ENCODE data around the gene ERBIN.
"Not testable (repeated sequence)": the region's sequence is repeated elsewhere in the genome, so short reads cannot be mapped to it uniquely, and the experiment has no call there.

Gene ERBIN

DNA sequence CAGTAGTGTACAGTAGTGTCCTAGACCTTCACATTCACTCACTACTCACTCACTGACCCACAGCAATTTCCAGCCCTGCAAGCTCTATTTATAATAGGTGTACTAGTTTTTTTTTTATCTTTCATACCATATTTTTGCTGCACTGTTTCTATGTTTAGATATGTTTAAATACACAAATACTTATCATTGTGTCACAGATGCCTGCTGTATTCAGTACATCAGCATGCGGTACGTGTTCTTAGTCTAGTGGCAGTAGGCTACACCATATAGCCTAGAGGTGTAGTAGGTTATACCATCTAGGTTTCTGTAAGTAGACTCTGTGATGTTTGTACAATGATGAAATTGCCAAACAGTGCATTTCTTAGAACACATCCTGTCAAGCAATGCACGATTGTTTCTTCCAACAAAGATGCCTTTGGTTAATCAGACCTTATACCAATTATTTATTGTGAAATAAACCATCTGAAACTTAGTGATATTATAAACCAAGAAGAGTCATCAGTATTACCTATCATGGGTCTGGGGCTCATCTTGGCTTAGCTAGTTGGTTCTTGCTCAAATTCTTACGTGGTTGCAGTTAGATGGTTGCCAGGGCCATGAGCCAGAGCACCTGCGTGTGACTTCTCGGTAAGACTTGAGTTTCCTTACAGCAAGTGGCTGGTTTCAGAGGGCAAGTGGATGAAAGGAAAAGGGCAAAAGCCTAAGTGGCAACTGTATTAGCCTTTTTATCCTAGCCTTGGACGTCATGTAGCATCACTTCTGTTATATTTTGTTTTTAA is 41.1 kb downstream of the ERBIN start:
- DNase-seq = no peak

DNA sequence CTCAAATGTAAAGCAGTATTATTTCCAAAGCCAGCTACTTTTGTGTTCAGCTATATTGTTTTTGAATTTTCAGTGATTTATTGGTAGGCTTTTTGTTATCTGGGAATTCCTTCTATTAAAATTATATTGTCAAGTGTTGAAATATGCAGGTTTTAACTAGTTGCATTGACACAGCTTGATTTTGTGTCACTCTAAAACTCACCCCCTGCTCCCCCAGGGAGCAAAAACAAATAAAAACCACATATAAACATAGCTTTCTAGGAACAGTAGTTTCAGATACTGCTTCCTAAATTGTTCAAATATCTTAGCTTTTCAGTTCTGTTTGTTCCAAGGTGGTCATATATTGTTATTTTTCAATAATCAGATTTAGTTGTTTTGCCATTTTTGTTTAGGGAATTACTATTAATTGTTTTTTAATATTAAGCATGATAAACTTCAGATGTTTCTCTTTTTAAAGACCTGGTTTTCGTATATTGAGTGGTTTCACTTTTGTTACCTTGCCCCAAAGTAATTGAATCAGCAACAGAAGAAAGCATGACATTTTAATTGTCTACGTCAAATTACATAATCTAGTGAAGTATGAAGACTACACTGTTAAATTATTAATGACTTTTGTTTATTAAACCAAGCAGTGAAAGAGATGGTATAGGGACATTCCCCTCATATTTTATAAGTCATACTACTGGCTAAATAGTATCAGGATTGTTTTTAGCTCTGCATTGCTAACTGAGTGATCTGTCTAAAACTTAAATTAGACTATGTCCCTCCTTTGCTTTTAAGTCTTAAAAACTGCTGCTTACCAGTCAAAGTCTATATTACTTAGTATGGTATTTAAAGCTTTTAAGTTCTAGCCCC is 43.4 kb downstream of the ERBIN start:
- no peak for DNase-seq

GRCh38 chr5:65970481-65971367 is 44.3 kb downstream of the ERBIN start:
- no peak for DNase-seq

DNA sequence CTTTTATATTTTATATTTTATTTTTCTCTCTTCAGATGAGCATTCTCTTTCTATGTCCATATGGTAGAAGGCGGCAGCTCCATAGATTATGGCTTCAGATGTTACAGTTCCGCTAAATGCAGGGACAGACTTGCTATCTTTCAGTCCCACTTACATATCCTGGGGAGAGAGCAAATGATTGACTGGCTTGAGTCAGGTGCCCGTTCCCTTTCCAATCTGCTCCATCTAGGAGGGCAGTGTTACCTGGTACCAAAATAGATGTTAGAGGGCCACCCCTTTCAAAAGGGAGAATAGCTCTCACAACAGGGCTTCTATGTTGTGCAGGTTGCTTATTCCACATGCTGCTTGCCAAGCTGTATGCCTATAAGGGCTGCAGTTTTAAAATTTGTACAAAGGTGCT is 45.3 kb downstream of the ERBIN start:
- DNase-seq = no peak

GRCh38 chr5:65972896-65973295 is 46.5 kb downstream of the ERBIN start:
- DNase-seq = not testable (repeated sequence)

DNA sequence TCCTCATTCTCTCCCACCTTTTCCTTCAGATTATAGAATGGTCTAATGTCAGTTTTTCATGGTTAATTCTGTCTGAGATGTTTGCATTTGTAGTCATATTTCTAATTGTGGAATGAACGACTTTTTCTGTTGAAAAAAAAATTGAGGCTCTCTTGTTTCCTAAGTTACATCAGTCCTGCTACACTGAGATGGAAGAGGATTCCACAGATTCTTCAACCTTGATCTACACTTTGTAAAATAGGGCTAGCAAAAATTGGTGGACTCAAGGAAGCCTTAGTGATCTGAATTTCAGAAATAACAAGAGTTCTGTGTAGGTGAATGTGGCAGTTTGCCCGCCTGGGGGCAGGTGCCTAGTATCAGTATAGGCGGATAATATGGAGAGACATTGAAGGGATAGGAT is 51.9 kb downstream of the ERBIN start:
- no peak for DNase-seq

DNA sequence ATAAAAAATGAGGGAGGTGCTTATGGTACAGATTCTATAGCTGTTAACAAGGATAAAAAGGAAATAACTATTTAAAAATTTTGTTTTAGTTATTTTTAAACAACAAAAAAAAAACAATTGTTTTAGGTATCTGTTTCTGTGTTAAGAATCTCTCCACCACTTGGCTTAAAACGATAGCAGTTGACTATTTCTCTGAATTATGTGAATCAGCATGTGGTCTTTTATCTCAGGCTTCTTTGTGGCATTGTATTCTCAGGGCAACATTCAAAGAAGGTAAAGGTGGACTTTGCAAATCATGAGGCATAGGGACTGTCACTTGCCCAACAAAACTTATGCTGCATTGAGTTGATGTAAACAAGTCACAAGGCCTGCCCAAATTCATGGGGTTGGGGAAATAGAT is 55.2 kb downstream of the ERBIN start:
- no peak for DNase-seq

- no peak for DNase-seq
These were observed 55.7 kb downstream of the ERBIN start for GRCh38 chr5:65981969-65982619.

GRCh38 chr5:65982635-65983034 is 56.3 kb downstream of the ERBIN start:
- no peak for DNase-seq

DNA sequence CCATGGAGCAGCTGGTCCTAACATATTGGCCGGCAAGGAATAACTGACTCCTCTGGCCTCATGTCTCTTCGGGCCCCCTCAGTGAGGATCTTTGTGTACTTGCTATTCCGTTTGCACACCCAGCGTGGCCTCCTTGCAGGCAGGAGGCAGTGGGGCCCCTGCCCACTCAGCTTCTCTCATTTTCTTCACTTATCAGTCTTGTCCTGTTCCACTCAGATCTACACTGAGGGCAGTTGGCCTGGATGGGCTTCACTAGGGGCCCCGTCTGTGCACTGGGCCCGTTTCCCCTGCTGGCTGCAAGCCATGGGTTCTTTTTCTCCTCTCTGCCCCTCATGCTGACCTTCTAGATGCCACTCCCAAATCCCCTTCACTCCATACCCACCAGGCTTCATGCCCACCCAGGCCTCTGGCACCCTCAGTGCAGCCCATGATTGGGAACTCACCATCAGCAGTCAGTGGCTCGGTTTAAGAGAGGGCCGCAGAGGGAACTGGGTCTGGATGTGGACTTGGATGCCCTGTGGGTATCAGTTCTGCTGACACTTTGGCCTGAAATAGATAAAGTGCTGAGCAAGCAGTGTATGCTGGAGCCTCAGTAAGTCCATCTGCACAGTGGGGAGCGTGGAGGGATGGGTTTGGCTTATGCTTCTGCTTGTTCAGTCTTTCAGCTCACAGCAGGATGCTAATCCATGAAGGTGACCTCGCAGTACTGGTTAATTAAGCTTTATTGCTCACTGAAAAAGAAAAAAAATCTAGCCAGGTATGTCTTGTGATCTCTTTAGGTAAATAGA is 57.9 kb downstream of the ERBIN start:
- no peak for DNase-seq

- no peak for DNase-seq
These were observed 59.7 kb downstream of the ERBIN start for GRCh38 chr5:65986050-65986451.

GRCh38 chr5:65986796-65987195 is 60.4 kb downstream of the ERBIN start:
- no peak for DNase-seq

DNA sequence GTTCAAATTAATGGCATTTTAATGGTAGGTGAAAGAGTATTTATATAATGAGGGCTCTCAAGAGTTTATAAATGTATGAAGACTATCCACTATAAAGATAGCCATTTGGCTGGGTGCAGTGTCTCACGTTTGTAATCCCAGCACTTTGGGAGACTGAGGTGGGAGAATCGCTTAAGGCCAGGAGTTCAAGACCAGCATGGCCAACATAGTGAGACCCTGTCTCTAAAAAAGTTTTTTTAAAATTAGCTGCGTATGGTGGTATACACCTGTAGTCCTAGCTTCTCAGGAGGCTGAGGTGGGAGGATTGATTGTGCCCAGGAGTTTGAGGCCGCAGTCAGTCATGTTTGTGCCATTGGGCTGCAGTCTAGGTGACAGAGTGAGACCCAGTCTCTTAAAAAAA is 61.6 kb downstream of the ERBIN start:
- no peak for DNase-seq

GRCh38 chr5:65989158-65989557 is 62.8 kb downstream of the ERBIN start:
- DNase-seq = no peak

GRCh38 chr5:65992630-65993029 is 66.3 kb downstream of the ERBIN start:
- DNase-seq = no peak

GRCh38 chr5:65994117-65994786 is 67.9 kb downstream of the ERBIN start:
- DNase-seq = no peak

DNA sequence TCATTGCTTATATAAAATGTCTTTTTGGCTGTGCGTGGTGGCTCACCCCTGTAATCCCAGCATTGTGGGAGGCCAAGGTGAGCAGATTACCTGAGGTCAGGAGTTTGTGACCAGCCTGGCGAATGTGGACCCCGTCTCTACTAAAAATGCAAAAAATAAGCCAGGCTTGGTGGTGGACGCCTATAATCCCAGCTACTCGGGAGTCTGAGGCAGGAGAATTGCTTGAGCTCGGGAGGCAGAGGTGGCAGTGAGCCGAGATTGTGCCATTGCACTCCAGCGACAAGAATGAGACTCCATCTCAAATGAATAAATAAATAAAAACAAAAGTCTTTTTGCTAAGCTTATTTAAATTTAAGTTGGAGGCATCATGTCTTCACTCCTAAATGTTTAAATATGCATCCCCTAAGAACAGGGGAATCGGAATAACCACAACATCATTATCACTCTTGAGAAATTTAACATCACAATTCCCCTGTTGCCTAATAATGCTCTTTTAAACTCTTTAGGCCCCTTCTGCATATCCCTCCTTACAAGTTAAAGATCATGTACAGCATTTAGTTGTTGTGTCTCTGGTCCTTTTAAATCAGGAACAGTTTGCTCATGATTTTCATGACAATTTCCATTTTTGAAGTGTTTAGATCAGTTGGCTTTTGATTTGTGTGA is 72.8 kb downstream of the ERBIN start:
- no peak for DNase-seq

DNA sequence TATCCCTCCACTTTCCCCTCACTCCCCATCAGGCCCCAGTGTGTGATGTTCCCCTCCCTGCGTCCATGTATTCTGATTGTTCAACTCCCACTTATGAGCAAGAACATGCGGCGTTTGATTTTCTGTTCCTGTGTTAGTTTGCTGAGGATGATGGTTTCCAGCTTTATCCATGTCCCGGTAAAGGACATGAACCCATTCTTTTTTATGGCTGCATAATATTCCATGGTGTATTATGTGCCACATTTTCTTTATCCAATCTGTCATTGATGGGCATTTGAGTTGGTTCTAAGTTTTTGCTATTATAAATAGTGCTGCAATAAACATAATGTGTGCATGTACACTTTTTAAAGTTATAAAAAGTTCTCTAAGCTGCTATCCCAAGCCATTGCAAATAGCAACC is 75.6 kb downstream of the ERBIN start:
- no peak for DNase-seq

DNA sequence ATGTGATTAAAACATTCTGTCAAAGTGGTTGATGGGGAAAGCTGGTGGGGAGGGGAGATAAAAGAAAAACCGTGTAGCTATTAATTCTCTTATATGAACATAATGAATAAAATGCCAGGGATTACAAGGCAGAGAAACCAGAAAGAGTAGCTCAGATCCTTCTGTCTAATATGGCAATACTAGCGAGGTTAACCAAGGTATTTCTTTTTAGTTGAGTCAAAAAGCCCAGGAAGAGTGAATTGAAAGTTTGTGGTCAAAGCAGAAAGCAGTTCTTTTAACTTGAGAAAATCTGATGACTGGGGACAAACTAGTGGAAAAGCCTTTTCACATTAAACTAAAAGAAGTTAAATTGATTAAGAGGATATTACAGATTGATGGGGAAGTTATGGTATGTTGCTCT is 76.0 kb downstream of the ERBIN start:
- DNase-seq = no peak

- no peak for DNase-seq
These were observed 77.8 kb downstream of the ERBIN start for GRCh38 chr5:66004216-66004615.

DNA sequence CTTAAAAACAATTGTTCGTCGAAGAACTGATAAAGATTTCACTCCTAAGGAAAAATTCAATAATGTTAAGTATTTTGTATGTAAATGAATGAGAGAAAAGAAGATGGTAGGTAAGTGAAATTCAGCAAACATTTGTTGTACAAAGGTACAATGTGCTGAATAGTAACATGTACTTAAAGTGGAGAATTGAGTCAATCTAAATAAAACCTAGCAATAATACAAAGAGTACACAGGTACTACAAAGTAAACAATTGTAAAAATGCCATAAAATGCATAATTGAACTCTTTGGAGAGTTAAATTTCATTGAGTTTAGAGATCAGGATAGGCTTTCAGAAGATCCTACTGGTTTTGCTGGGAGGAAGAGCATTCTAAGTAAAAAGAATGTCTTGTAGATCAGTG is 82.9 kb downstream of the ERBIN start:
- DNase-seq = no peak

Measured in stimulated activated CD4-positive, alpha-beta T cell treated with anti-CD3 and anti-CD28 coated beads, Interleukin-1b, Interleukin-23, amount 100 ng/mL, for 48 hours (primary cell).